Calu3 (cell line): ENCODE data around the gene ENOX2. TPM values are rescaled to one million over a fixed set of nuclear protein-coding genes. Genes with fewer than 3 reads are reported as not detected.

Experiments
- BruUV-seq: library from RNA; stranded (reverse); fragments of 400-500 nt; replicated peaks from 2 replicates; lab custom pipeline; 2021; lab: Mats Ljungman, UMichigan
- CTCF ChIA-PET: fragments of 300-600 bp; sonication (Branson Sonifier 250); formaldehyde crosslinking; loops from one replicate; lab custom pipeline; 2022; ENCODE audit warnings: antibody characterized with exemption; lab: Charles Lee
- DNase-seq: peaks from one replicate; pipeline ENCODE4 v3.0.0; 2022
- H3K27ac Mint-ChIP-seq: one replicate; pipeline ENCODE4 v1.8.0; 2022; ENCODE audit warnings: mixed read lengths; ENCODE audit not compliant: unreplicated experiment
- H3K27me3 Mint-ChIP-seq: one replicate; pipeline ENCODE4 v1.8.0; 2022; ENCODE audit warnings: mixed read lengths; ENCODE audit not compliant: unreplicated experiment
- H3K36me3 Mint-ChIP-seq: one replicate; pipeline ENCODE4 v1.8.0; 2022; ENCODE audit warnings: mild to moderate bottlenecking, moderate library complexity, mixed read lengths; ENCODE audit not compliant: insufficient read depth, unreplicated experiment
- H3K4me1 Mint-ChIP-seq: one replicate; pipeline ENCODE4 v1.8.0; 2022; ENCODE audit warnings: mild to moderate bottlenecking, low read depth, mixed read lengths; ENCODE audit not compliant: unreplicated experiment
- H3K4me3 Mint-ChIP-seq: one replicate; pipeline ENCODE4 v1.8.0; 2022; ENCODE audit warnings: mild to moderate bottlenecking, low read depth, moderate library complexity, mixed read lengths; ENCODE audit not compliant: unreplicated experiment
- H3K9me3 Mint-ChIP-seq: one replicate; pipeline ENCODE4 v1.8.0; 2022; ENCODE audit warnings: low read depth, mixed read lengths; ENCODE audit not compliant: unreplicated experiment
- intact Hi-C: fragments of 100-400 bp; cut with micrococcal nuclease; formaldehyde crosslinking; loops from one replicate; pipeline ENCODE4 v1.10.0; 2022; ENCODE audit not compliant: unreplicated experiment
- total RNA-seq: library from RNA; stranded (reverse); gene quantifications from 2 replicates; pipeline ENCODE4 v1.2.3, GENCODE V29; 2022
- TF ChIP-seq, protein P1 (sequence below): fragments of 200-600 bp; IDR thresholded peaks from one replicate; pipeline ENCODE4 v1.8.0; 2022; ENCODE audit warnings: antibody characterized with exemption; ENCODE audit not compliant: unreplicated experiment

The ENOX2 gene
- total RNA-seq, 1 experiment from 2014 or later, result 23.4 TPM

DNA sequence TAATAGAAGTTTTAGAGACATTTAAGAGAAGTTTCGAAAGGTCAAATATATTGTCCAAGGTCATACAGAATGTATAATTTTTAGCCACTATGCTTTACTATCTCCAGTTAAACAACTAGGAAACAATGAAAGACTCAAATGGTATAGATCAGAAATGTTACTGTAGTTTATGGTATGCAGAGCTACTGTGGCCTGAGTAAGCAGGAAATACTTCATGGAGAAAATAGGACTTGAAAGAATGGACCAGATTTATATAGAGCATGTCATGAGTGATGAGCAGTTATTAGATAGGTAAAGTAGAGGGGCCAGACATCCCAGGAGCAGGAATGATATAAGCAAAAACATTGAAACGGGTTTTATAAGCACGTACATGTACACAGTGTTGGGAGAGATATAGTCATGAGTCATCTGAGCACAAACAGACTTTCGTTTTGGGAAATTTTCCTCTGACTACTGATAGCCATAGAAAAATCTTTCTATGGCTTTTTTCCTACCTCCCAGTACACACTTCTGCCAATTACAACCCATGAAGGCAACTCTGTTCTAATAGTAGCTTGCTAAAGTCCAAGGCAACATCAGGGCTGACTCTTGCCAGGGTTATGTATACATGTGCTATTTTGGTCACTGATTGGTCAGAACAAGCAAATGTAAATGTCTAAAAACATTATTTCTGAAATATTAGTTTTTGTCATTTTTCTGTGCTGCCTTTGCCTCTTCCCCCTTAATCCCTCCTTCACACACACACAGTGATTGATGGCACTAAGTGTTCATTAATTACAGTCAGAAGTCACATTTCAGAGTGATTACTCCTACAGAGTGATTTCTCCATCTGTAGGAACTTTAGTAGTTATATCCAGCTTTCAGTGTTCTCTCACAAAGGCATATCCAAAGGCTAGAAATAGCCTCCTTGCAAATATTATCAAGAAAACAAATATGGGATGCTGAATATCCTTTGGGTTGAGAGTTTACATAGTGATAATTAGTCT, 198.7 kb downstream of the ENOX2 start:
- intact Hi-C loops, result loop anchor here (10.0 kb wide), 1 partner anchor 170 kb away; no protein-coding TSS in a partner anchor
- no peaks in the 10 kb centered on the region for H3K27me3 Mint-ChIP-seq
- H3K9me3 Mint-ChIP-seq, result no peaks in the 10 kb centered on the region
- CTCF ChIA-PET, result no interaction called here
- no peaks in the 10 kb centered on the region for H3K36me3 Mint-ChIP-seq
- TF ChIP-seq, protein P1, sequence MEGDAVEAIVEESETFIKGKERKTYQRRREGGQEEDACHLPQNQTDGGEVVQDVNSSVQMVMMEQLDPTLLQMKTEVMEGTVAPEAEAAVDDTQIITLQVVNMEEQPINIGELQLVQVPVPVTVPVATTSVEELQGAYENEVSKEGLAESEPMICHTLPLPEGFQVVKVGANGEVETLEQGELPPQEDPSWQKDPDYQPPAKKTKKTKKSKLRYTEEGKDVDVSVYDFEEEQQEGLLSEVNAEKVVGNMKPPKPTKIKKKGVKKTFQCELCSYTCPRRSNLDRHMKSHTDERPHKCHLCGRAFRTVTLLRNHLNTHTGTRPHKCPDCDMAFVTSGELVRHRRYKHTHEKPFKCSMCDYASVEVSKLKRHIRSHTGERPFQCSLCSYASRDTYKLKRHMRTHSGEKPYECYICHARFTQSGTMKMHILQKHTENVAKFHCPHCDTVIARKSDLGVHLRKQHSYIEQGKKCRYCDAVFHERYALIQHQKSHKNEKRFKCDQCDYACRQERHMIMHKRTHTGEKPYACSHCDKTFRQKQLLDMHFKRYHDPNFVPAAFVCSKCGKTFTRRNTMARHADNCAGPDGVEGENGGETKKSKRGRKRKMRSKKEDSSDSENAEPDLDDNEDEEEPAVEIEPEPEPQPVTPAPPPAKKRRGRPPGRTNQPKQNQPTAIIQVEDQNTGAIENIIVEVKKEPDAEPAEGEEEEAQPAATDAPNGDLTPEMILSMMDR, result no peak
- no peaks in the 10 kb centered on the region for H3K4me1 Mint-ChIP-seq
- no peak overlapping the region for H3K27ac Mint-ChIP-seq
- no TSS peak for BruUV-seq
- DNase-seq, result no peak
- no peak overlapping the region for H3K4me3 Mint-ChIP-seq

DNA sequence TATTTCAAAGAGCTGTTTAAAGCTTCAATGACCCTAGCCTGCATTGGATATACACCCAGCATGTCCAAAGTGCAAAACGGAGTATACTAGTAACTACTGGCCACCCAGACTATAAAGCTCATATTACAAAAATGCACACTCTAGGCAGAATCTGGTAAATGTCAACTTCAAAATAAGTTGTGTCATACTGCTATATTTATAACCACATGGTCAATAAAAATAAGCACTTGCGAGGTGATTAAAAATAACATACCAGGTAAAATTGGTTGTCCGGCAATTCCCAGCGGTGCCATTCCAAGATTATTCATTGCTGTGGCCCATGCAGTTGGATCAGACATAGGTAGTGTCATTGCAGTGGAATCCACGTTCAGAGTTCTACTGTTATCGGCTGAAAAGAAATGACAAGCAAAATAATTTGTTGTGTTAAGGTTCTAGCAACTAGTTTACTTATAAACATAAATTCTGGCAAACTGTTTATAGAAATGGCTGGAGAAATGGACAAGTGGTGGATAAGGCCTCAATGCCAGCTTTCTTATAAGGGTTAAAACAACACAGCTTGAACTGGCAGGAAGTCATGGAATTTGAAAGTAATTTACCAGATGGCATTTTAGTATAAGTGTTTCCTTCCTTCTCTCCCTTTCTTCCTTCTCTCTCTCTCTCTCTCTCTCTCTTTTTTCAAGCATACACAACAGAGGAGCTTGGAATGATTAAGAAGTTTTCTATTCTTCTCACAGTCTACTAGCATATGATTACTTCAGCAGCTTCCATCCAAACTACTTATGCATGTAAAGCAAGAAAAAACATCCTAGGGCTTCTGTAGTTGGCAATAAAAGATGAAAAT, 199.9 kb downstream of the ENOX2 start:
- BruUV-seq, result no TSS peak
- H3K36me3 Mint-ChIP-seq, result no peaks in the 10 kb centered on the region
- H3K27ac Mint-ChIP-seq, result no peak overlapping the region
- CTCF ChIA-PET, result interaction anchor here (0.7 kb wide), 1 partner anchor 141 kb away, joined by 3 read pairs; no protein-coding TSS in a partner anchor
- H3K4me3 Mint-ChIP-seq, result no peak overlapping the region
- no peaks in the 10 kb centered on the region for H3K4me1 Mint-ChIP-seq
- no peak for DNase-seq
- no peaks in the 10 kb centered on the region for H3K9me3 Mint-ChIP-seq
- TF ChIP-seq, protein P1, result no peak
- H3K27me3 Mint-ChIP-seq, result no peaks in the 10 kb centered on the region
- intact Hi-C loops, result loop anchor here (10.0 kb wide), 1 partner anchor 168 kb away; no protein-coding TSS in a partner anchor

DNA sequence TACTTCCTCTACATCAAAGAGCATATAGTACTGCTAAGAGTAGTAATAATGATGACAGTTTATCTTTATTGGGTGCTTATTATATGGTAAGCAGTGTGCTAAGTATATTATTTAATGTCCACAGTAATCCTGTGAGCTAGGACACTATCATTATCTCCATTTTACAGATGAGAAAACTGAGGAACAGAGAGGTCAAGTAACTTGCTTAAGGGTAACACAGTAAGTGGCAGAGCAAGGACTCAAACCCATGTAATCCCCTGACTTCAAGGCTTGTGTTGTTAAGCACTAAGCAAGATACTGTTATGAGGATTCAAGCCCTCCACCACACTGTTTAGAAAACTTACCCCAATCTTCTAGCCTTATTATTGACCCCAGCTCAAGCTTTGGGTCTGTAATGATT, 202.4 kb downstream of the ENOX2 start:
- intact Hi-C loops, result loop anchor here (10.0 kb wide), 1 partner anchor 166 kb away; no protein-coding TSS in a partner anchor
- no peak overlapping the region for H3K4me3 Mint-ChIP-seq
- BruUV-seq, result no TSS peak
- H3K4me1 Mint-ChIP-seq, result no peaks in the 10 kb centered on the region
- no peaks in the 10 kb centered on the region for H3K9me3 Mint-ChIP-seq
- H3K36me3 Mint-ChIP-seq, result no peaks in the 10 kb centered on the region
- TF ChIP-seq, protein P1, result no peak
- H3K27ac Mint-ChIP-seq, result no peak overlapping the region
- CTCF ChIA-PET, result no interaction called here
- DNase-seq, result no peak
- no peaks in the 10 kb centered on the region for H3K27me3 Mint-ChIP-seq

DNA sequence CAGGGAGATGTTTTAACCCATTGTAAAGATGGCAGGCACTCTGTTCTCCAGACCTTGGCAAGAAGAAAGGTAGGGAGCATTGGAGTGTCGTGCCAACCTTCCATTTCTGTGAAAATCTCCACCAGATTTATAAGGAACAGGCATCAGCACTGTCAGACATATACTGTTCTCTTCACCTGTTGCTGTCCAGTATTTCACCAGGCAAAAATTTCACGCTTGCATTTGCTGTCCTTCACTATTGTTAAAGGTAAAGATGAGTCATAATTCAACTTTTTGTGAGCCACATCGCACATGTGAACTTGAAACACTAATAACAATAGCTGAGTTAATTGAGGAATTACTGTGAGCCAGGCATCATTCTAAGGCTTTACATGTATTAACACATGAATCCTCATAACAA, 203.4 kb downstream of the ENOX2 start:
- Mint-ChIP-seq H3K4me1 (no peaks in the 10 kb centered on the region), H3K27ac (no peak overlapping the region), H3K36me3 (no peaks in the 10 kb centered on the region), H3K27me3 (no peaks in the 10 kb centered on the region), H3K9me3 (no peaks in the 10 kb centered on the region), H3K4me3 (no peak overlapping the region)
- no TSS peak for BruUV-seq
- TF ChIP-seq, protein P1, result no peak
- CTCF ChIA-PET, result no interaction called here
- intact Hi-C loops, result loop anchor here (10.0 kb wide), 1 partner anchor 165 kb away; no protein-coding TSS in a partner anchor
- DNase-seq, result no peak
